RPMI8226 (cell line): ENCODE results near the gene UBE2G1.
A peak's percentile ranks its signal among the peaks of the same experiment; 100 is the strongest.
"Not testable (repeated sequence)": the region's sequence is repeated elsewhere in the genome, so short reads cannot be mapped to it uniquely, and the experiment has no call there.

Experiments used
- DNase-seq: peaks from one replicate; pipeline ENCODE4 v3.0.0-alpha.2; 2015

UBE2G1 gene

DNA sequence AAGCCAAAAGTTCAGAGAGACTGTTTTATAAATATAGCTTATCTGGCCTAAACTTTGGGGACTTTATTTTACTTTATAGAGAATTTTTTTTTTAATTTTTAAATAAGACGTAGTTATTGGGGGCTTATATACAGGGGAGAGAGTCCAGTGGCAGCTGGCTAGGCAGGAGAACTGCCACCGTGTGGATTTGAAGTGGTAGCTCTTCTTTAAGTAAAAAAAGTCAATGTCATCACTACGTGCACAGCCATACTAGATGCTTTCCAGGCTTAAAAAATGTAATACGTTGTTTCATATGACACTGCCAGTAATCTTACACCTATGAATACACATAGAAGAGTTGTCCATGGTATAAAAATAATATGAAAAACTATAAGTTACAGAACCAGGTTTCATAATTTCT lies 70.8 kb downstream of the UBE2G1 start:
- DNase-seq = no peak

DNA sequence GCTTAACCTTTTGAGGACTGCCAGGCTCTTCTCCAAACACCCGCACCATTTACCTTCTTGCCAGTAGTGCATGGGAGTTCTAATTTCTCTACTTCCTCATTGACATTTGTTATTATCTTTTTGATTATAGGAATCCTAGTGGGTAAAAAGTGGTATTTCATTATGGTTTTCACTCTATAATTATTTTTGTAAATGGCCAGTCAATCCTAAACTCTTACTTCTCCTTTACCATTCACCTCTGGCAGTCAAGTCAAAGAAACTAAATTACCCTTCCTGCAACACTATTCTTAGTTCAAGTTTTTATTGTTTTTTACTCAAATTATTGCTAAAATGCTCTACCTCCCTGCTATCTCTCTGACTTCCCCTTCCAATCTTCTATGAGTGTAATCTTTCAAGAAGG lies 72.9 kb downstream of the UBE2G1 start:
- DNase-seq = no peak

DNA sequence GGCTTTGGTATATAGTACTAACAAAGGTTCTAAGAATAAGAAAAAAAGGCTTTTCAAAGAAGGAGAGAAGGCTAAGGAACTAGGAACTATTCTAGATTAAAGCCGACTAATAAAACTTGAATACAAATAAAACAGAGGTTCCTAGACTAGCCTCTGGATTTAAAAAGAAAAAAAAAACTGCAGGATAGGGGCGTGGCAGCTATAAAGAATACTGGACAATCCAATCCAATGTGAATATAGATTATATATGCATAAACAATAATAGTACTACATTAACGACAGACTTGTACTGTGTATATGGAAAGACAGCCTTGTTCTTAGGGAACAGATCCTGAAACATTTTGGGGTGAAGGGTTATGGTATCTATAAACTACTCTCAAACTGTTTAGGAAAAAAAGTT lies 78.8 kb downstream of the UBE2G1 start:
- no peak for DNase-seq

DNA sequence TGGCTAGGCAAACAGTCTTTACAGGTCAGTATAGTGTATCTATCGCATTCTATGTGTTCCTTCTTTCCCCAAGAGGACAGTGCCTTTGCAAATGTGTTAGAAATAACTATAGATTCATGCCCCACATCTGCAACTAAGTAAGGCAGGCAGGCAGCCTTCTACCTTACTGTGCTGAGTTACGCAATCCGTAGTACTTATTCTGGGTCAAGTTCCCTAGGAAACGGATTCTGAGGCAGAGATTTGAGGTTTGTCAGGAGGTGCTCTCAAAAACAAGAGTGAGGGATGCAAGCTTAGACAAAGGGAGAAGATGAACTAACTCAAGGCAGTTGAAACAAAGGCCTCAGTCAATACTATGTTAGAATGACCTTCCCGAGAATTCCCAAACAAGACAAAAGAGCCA lies 90.0 kb downstream of the UBE2G1 start:
- no peak for DNase-seq

DNA sequence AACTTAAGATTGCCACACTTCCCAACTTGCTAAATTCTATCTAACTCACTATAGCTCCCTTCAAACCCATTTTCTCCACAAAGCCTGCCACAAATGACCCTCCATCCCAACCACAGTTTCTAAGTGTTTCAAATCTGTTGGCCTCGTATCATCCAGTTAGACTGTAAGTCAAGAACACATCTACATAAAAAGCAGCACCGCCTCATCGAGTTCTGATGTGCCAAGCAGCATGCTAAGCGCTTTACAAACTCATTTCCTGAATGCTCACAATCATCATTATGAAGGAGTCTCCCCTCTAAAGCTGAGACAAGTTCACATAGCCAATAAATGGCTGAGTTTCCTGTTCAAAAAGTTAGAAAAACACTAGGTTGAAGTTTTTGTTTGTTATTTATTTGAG lies 93.5 kb downstream of the UBE2G1 start:
- DNase-seq = no peak

DNA sequence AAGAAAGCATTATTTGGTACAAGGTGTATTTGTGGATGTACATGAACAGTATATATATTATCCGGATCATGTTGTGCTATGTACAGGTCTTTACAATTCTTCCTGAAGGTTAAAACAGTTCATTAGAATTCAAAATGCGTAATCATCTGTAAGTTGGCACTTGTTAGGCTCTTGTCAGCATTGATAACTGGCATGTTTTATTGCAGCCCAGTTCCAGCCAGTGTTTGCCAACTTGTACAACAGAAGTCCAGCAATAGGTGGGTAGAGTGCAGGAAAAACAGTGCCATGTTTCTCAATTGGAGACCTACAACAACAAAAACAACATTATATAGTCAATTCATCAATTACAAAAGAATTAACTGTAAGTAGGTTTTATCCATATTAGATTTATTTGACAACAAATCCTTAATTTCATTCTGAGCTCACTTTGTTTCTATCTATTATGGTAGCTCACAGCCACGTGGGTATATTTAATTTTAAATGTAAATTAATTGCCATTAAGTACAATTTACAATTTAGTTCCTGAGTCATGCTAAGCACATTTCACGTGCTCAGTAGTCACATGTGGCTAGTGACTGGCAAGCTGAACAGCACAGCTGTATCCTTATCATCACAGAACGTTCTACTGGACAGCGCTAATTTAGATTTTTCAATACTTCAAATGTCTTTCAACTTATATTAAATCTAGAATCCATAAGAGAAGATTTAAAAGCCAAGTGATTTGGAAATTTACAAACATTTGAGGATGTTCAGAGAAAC lies 94.1 kb downstream of the UBE2G1 start:
- DNase-seq = no peak

DNA sequence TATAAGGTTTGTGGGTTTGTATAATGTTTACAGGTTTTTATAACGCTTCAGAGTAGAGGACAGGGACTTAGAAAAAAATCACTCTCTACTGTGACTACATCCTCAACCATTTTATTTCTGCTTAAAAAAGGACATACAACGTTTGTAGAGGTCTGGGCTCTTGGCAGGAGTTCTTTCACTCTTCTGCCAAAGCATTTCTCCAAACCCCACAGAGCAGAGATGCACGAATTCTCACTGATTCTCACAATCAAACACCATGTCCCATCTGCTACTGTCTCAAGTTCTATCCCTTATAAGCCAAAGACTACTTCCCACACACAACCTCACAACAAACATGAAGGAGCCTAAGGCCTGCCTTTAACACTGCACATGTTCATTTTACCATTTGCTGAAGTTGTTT lies 95.7 kb downstream of the UBE2G1 start:
- no peak for DNase-seq

DNA sequence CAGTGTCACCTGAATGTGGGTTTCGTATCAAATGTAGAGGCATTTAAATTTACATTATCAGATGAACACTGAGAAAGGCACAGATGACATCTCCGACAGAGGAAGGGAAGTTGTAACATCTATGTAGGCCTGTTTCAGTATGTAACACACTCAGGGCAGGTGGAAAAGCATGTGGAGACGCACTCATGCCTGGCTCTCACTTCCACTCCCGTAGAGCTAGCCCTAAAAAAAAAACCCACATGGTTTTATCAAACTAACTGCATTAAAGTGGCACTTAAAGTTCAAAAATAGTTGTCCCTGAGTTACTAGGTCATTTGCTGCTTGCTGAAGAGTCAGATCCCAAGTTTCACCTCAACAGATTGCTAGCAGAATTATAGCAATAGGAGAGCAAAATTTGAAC lies 96.6 kb downstream of the UBE2G1 start:
- DNase-seq = no peak

DNA sequence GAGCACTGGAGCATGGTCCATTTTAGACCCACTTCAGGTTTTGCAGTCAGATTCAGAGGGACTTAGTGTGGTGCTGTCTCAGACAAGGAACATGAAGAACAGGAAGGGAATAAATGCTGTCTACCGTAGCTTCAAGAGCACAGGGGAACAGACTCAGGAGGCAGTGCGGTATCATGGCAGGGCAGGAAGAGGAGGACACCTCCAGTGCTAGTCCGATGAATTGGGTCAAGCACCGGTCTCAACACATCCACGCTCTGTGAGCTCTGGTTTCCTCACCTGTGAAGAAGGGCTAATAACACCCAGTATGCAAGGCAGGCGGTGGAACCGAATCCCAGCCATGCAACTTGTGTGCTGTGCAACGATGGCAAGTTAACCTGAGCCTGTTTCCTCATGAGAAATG lies 99.1 kb downstream of the UBE2G1 start:
- no peak for DNase-seq

DNA sequence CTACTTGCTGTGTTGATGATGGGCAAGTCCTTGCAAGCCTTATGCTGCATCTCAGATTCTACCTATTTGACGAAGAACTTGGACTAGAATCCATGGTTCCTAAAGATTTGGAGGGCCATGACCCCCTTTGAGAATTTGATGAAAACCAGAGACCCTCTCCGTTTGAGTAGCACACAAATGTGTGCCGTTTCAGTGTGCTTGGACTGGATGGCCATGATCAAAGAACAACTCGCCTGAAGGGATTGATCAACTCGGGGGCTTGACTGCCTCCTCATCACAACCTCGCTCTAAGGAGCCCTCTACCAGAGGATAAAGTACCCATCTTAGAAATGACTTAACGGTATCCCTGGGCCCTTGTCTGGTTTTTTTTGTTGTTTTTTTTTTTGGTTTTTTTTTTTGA lies 99.9 kb downstream of the UBE2G1 start:
- no peak for DNase-seq

DNA sequence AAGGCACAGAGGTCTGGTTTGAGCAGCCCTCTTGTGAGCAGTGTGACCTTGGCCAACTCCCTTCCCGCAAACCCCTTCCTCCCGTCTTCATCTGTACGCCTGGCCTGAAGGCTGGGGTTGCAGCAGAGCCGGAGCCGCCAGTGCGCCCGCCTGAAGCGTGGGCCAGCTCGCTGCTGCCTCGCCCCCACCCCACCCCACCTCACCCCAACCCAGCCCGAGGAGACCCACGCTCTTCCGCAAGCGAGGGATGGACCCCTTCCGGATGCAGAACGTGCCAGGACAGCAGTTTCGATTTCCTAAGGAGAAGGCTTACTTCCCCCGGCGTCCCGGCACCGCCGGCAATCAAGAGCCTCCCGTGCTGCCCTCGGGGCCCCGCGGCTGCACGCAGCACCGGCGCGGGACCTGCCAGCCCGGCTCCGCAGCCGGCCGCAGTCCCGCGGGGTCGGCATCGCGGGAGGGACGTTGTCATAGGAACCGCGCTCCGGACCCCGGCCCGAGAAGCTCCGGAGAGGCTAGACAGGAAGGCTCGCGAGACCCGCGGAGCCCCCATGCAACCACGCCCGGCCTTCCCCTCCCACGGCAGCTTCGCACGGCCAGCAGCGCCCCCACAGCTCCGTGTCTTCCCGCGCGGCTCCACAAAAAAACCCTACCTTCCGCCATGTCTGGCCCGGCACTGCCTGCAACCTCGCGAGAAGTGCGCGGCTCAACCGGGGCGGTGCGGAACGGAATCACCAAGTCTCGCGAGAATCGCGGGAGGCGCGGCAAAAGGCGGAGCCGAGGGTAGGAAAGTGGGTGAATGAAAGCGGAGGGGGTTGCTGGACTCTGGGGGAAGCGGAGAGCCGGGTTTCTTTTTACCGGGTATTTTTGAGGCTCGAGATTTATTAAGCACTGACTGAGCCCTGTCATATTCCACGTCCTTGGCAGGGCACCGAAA lies 102.9 kb downstream of the UBE2G1 start, which contains the start of gene ANKFY1:
ANKFY1 (minus strand) TSS at position 698 of the 934 bp plus-strand sequence; CDS start at position 660, 38 bp downstream.
- peak; percentile 94 for DNase-seq

DNA sequence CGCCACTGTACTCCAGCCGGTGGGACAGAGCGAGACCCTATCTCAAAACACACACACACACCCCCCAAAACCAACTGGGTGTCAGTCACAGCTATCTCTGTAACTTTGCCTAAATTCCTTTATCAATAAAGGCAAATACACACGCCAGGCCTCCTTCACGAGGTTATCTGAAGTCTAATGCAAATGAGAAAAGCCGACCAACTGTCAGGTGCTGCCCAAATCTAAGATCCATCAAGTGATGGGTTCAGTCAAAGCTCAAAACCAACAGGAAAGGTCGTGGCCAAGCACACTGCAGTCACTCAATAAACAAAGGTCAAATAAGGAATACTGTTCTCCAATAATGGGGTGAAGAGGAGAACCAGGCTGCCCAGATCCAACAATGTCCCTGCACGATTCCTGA lies 103.8 kb downstream of the UBE2G1 start:
- no peak for DNase-seq

DNA sequence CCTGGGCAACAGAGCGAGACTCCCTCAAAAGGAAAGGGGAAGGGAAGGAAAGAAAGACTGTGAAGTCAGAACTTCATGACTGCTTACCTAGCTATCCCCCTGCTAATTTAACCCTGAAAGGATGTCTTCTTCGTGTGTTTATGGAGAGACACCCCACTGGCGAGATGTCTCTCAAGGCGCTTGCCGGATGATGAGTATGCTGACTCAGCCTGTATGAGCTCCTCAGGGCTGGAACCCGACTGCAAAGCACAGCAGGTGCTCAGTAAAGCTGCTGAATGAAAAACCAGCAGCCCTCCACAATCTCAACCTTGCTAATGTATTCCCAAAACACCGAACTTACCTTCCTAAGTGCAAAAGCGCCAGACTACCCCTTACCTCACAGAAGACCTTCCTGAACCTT lies 105.0 kb downstream of the UBE2G1 start:
- DNase-seq = no peak

DNA sequence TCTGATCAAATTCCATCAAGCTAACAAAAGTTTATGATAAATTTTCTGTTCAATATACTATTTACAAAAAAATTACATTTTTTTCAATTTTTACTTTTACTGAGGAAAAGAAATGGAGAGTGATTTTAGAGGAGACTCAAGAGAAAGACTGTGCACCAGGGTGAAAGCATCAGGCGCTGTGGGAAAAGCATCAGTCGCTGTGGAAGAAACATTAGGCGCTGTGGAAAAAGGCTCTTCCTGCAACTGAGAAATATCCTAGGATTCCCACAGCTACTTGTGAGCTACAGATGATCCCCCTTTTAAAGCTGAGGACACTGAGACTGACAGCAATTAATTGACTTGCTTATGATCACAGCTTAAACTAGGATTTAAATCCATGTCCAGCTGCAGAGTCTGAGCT lies 107.6 kb downstream of the UBE2G1 start:
- no peak for DNase-seq

DNA sequence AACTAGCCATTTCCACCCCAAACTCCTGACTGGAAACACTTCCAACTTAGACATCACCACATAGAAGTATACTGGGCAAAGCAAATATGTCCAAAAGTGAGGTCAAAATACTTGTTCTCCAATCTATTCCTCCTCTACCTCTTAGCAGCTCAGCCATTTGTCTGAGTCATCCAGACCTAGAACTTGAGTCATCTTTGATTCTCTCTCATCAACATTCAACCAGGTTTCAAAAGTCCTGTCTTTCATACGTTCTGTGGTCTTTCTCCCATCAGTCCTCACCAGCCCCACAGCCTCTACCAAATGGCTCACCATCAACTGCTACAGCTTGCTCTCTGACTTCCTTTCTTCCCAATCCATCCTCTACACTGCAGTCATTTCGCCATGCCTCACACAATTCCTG lies 109.5 kb downstream of the UBE2G1 start:
- no peak for DNase-seq

DNA sequence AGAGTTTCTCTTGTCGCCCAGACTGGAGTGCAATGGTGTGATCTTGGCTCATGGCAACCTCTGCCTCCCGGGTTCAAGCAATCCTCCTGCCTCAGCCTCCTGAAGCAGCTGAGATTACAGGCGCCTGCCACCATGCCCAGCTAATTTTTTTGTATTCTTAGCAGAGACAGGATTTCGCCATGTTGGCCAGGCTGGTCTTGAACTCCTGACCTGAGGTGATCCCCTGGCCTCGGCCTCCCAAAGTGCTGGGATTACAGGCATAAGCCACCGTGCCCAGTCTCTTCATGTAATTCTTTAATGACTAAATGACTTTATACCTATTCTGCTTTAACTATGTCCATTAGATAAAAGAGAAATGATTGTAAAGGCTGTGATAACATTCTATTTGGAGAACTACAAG lies 111.2 kb downstream of the UBE2G1 start:
- not testable (repeated sequence) for DNase-seq

DNA sequence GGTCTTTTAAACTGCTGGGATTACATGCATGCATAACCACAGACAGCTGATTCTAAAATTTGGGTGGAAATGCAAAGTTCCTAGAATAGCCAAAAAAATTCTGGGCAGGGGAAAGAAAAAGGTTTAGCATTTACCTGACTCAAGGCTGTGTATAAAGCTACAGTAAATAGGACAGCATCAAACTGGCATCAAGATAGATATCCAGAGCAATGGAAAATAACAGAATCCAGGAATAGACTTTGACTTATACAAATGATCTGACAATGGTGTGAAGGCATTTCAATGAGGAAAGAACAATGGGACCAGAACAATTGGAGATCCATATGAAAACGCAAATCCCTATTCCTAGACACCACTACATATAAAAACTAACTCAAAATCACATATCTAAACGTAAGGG lies 115.6 kb downstream of the UBE2G1 start:
- no peak for DNase-seq

DNA sequence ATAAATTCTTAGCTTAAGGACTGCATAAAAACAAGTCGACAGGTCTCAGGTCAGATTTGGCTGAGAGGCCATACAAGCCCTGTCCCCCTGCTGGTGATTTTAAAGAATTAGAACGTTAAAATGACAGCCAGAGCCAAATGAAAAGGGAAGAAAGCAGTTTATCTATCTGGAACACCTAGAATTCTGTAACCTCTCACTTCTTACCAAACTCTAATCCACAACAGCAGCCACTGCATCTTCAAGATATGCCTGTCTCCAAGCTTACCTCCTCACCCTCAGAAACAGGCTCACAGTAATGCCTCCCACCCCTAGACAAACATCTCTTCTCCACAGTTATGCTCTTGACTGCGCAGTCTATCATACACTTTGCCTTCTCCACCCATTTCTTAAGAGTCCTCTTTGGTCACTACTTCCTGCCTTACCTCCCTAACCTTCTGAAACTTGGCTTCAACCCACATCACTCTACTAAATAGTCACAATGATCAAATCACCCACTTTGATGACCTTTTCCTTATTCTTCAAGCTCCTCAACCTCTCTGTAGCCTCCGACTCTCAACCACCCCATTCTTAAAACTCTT lies 116.9 kb downstream of the UBE2G1 start:
- DNase-seq = peak; percentile 23

DNA sequence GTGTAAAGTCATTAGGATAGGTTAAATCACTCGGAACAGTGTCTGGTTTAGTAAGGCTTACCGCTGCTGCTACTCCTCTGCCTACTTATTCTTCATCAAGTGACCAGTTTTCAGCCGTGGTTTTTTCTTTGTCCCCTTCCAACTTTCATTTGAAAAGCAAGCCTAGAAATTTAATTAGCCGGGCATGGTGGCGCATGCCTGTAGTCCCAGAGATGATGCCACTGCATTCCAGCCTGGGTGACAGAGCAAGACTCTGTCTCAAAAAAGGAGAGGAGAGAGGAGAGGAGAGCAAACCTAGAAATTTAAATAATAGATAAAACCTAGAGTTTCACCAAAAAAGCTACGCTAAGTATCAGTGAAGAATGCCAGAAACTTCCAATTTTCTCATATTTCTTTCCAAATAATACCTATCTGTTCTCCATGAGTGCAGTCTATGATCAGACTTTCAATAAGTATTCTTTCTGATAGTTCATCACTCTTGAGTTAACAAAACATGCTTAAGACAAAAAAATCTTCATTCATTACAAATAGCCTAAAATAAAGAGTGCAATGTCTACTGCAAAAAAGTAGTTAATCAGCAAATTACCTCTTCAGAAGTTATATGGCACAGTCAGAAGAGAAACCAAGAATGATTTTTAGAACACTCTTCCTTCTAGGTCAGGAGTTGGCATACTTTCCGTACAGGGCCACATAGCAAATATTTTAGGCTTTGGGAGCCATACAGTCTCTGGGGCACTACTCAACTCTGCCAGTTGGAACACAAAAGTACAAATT lies 117.8 kb downstream of the UBE2G1 start:
- no peak for DNase-seq

DNA sequence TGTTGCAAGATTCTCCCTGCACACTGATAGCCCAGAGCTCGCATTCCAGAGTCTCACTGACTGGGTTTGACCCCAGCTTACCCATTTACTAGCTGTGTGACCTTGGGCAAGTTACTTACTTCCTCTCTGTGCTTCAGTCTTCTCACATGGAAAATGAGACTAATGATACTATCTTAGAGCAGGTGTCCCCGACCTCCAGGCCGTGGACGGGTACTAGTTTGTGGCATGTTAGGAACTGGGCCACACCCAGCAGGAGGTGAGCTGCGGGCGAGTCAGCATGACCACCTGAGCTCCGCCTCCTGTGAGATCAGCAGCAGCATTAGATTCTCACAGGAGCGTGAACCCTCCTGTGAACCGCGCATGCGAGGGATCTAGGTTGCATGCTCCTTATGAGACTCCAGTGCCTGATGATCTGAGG lies 118.5 kb downstream of the UBE2G1 start:
- no peak for DNase-seq

DNA sequence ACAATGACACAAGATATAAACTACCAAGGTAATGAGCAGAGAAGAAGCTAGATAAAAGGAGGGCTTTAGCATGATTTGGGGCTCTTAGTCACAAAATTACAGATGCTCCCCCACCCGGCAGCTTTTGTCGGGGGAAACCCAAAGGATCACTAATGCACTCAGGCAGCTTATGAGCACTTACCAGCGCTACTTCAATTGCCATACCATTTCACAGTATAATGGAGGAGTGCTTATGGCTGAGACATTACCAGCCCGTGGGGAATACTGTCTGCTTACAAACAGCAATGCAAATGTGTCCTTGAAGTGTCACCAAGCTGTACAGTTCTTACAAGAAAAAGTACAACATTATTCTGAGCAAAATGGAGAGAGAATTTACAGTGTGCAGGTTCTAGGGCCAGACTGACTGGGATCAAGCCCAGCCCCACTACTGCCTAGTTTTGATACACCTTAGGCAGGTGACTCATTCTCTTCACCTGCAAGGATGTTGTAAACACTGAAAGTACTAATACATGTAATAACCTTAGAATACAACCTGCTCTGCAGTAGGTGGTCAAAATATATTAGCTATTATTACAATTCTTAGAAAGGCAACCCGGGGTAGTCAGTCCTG lies 119.0 kb downstream of the UBE2G1 start:
- no peak for DNase-seq

DNA sequence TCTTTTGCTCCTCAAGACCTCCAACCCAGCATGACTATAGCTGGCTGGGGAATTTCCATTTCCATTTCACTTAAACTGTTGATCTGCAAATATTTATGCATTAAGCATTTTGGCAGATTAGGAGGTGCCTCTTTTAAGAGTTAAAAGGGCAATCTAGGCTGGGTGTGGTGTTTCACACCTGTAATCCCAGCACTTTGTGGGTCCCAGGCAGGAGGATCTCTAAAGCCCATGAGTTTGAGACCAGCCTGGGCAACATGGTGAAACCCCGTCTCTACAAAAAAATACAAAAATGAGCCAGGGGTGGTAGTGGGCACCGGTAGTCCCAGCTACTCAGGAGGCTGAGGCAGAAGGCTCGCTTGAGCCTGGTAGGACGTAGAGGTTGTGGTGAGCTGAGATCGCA lies 119.8 kb downstream of the UBE2G1 start:
- DNase-seq = no peak

DNA sequence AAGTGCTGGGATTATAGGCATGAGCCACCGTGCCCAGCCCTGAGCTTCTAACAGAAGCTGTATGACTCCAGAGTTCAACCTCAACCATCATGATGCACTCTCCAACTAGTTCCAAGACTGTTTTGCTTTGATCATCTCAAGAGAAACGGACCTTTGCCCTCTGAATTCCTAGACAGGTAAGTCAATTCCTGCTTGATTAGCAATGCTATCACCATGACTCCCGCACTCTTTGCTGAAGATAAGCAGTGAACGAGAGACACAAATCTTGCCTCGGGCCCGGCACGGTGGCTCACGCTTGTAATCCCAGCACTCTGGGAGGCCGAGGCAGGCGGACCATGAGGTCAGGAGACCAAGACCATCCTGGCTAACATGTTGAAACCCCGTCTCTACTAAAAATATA lies 124.9 kb downstream of the UBE2G1 start:
- no peak for DNase-seq
